ENCODE data around the gene BCAR3.
"Not testable (repeated sequence)": the region's sequence is repeated elsewhere in the genome, so short reads cannot be mapped to it uniquely, and the experiment has no call there.

BCAR3 gene

GRCh38 chr1:93687542-93687941 is 5.9 kb upstream of the BCAR3 start:
- no peak for DNase-seq

- no peak for DNase-seq
Measured at GRCh38 chr1:93686504-93687250, 5.0 kb upstream of the BCAR3 start.

DNA sequence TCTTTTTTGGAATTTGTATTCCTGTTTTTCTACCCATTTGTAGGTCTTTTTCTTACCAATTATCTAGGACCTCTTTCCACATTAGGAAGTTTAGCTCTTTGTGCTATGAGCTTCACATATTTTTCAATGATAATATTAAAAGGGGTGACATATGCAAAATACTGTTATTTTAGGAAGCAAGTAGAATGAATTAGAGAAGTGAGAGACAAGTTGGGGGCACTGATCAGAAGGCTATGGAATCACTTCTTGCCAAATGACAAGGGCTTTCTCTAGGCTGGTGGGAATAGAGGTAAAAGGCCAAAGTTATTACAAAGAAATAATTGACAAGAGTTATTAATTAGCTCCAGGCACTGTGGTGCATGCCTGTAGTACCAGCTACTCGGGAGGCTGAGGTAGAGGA is 4.3 kb upstream of the BCAR3 start:
- DNase-seq: no peak

DNA sequence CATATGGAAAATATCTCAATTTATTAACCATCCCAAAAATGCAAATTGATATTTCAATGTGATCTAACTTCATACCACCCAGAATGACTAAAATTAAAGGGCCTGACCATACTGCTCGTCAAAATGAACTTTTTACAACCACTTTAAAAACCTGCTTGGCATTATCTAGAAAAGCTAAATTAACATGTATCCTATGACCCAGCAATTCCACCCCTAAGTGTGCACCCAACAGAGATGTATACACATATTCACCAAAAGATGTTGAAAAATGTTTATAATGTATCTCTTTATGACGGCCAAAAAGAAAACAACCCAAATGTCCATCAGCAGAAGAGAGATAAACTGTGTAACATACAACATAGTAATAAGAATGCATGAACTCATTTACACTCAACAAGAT is 1.6 kb upstream of the BCAR3 start:
- DNase-seq: no peak

- DNase-seq: no peak
Measured at GRCh38 chr1:93681989-93682412, 364 bp upstream of the BCAR3 start.

DNA sequence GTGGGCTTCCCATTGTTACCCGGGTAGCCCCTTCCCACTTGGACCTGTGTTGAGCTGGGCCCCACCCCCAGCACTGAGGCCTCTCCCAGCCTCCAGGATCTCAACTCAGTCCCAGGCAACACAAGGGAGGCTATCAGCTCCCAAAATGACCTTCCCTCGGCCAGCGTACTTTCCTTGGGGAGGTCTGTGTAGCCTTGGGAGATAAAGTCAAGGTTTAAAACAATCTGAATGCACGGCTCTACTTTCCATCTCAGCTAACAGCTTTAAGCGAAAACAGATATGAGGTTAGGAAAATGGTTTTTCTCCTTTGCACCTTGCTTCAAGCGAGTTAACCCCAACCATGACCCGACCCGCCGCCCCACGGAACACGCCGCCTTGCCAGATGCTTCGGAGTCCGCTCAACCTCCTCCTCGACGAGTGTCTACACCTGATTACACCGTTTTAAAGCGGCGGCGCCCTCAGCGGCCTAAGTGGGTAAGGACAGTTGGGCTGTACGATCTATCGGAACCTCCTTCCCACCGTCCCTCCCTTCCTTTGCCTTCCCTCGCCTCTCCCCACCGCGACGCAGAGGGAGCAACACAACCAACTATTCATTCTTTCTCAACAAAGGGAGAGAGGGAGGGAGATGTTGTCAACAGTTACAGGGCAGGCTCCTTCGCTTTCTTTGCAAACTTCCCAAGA is 1.1 kb downstream of the BCAR3 start:
- DNase-seq: no peak

- DNase-seq: no peak
Measured at GRCh38 chr1:93680076-93680419, 1.6 kb downstream of the BCAR3 start.

- no peak for DNase-seq
Measured at GRCh38 chr1:93679546-93679945, 2.1 kb downstream of the BCAR3 start.

DNA sequence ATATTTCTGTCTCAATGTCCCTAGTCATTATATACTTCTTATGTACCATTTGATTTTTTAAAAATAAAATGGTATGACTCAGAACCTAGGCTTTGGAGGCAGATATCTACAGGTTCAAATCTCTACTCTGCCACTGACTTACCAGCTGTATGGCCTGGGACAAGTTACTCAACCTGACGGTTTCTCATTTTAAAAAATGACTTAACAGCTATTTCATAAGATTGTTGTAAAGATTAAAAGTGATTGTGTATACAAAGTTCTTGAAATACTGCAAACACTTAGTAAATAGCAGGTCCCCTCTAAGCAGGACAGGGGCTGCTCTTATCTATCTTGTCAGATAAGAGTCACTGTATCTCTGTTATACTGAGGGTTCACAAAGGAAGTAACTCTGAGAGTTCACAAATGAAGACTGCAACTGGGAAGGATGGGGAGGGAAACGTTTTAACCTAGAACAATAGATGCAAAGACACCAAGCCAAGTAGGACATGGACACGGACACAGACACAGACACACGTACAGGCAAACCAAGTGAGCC is 2.6 kb downstream of the BCAR3 start:
- DNase-seq: no peak

DNA sequence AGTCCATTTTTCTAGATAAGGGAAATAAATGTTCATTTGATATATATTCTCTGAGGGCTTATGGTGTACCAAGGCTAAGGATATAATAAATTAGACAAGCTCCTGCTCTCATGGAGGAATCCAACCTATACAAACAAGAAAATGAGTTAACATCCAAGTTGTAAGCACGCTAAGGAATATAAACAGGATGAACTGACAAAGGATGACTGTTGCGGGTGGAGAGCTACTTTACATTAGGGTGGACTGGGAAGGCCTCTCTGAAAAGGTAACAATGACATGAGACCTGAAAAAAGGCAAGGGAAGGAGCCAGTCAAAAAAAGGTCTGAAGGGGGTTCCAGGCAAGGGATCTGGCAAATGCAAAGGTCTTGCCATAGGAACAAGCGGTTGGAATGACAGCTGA is 3.1 kb downstream of the BCAR3 start:
- DNase-seq: no peak

- no peak for DNase-seq
Measured at GRCh38 chr1:93677729-93678128, 3.9 kb downstream of the BCAR3 start.

DNA sequence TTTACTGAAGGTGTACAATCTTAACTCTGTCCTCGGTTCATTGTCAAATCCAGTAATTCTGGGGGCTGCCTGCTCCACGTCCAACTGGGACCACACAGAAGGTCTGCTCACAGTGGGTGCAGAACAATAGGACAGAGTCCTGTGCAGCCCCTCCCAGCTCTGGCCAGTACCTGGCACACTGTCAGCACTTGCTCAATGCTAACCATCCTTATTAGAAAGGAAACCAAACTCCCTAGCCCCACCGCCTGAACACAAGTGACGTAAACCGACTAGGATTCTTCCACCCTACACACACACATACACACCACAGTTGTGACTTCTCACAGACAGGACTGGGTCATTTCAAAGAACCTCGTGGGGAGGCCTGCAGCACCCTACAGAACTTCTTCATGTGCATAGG is 5.2 kb downstream of the BCAR3 start:
- no peak for DNase-seq

- DNase-seq: no peak
Measured at GRCh38 chr1:93675931-93676330, 5.7 kb downstream of the BCAR3 start.

DNA sequence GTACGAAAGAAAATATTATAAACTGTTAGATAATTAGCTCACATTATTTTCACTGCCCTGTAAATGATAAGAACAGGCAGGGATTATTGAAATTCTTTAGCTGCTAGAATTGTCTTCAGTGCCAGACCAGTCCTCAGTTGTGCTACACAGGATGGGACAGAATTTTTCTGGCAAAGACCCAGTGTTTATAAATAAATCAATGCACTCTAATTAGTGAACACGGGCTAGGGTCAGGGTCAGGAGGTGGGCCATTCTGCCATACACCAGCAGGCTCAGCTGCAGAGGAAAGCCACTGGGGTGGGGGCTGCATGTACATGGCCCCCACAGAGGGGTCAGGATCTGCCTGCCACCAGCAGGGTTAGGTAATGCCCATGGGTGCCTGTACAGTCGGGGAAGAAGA is 6.4 kb downstream of the BCAR3 start:
- DNase-seq: no peak

- DNase-seq: not testable (repeated sequence)
Measured at GRCh38 chr1:93674071-93674470, 7.6 kb downstream of the BCAR3 start.

DNA sequence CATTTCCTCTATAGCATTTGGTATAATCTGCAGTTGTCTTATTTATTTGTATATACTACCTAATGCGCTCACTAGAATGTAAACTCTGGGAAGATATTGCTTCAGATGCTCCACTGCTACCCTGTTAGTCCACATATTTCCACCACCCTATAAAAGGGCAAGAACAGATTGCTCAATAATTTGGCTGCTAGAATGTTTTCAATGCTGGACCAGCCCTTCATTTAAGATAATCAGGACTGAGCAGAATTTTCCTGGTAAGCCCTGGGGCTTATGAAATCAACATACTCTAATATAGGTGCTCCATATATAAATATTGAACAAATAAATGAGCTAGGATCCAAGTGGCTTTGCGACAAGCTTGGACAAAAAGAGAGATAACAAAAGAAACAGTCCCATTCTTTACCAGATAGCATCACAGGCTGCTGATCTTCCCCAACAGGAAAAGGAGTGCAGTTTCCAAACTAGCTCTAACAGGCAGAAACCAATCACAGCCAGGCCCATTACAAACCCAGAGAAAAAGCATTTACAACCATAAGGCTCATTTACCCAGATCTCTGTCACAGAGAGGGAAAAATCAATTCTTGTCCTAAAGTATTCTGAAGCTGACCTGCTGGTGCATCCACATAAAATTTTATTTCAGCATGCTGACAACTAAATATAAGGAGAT is 8.3 kb downstream of the BCAR3 start:
- DNase-seq: no peak

- DNase-seq: no peak
Measured at GRCh38 chr1:93672477-93673162, 9.0 kb downstream of the BCAR3 start.

DNA sequence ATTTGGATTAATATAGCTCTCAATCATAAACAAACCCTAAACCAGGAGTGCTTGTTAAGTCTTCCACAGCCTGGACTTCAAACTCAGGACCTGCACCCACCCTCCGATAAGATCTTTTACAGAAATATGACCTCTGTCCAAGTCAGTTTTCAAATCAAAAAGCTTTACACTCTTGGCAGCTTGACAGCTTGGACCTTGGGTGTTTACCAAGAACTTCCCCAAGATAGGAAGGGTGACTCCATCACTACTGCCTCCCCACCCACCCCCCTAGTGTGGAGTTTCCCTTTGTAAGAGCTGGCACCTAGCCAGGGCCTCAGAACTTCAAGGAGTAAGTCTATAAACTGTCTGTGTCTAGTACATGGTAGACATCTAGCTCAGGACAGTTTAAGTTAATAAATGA is 9.6 kb downstream of the BCAR3 start:
- DNase-seq: no peak

- no peak for DNase-seq
Measured at GRCh38 chr1:93671099-93671621, 10.5 kb downstream of the BCAR3 start.

- no peak for DNase-seq
Measured at GRCh38 chr1:93670141-93670540, 11.5 kb downstream of the BCAR3 start.

DNA sequence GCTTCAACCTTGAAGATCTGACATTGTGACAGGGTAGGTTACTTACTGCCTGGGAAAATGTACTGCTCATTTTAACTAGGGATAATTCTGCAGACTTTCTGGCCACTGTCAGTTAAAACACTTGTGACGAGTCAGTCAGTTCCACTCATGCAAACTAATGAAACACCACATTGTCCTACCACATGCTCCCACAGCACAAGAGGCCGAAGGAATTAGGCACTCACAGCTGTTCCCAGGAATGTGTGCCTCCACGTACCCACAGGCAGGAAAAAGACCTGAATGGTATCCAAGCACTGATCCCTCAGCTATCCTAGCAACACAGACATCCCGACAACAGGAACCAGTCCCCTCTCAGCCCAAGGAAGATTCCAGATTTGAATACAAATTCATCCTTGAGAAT is 12.3 kb downstream of the BCAR3 start:
- DNase-seq: no peak

DNA sequence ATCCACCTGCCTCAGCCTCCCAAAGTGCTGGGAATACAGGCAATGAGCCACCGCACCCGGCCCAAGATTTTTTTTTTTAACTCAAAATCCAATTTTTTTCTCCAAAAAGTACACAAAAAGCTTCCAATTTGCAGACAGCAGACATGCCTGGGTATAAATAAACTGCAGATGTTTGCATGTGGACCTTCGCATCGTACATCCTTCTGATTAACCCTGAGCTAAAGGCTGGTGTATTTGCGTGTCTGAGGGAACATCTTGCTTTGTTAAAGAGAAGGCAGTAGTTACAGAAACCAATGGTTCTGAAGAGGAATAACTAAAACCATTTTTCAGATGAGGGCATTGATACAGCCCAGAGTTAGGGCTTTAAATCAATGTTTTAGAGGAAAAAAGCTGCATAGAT is 12.7 kb downstream of the BCAR3 start:
- DNase-seq: no peak

- no peak for DNase-seq
Measured at GRCh38 chr1:93668121-93668520, 13.5 kb downstream of the BCAR3 start.
